ENCODE measurements around the gene ST3GAL3. TPM values are rescaled to one million over a fixed set of nuclear protein-coding genes. Genes with fewer than 3 reads are reported as not detected.

Gene ST3GAL3
- total RNA-seq, 1 donor from 2014 or later = 15.2 TPM

- H3K27ac Mint-ChIP-seq (ENCODE audit: unreplicated experiment) = no peak overlapping the region
- H3K4me3 Mint-ChIP-seq (ENCODE audit: unreplicated experiment) = no peak overlapping the region
- peaks cover 24% of the 10 kb centered on the region for H3K36me3 Mint-ChIP-seq (ENCODE audit: low read depth)
- peaks cover 11% of the 10 kb centered on the region for H3K4me1 Mint-ChIP-seq (ENCODE audit: low read depth)
- H3K9me3 Mint-ChIP-seq (ENCODE audit: low read depth) = peaks cover 11% of the 10 kb centered on the region
- no peaks in the 10 kb centered on the region for H3K27me3 Mint-ChIP-seq (ENCODE audit: low read depth)
- TF ChIP-seq CTCF (IDR thresholded peaks at IDR 0.05) = peak; percentile 18
- DNase-seq (ENCODE audit: low spot score) = no peak
Measured at GRCh38 chr1:43843684-43844083, 136.3 kb downstream of the ST3GAL3 start.

- Mint-ChIP-seq H3K36me3 (ENCODE audit: low read depth) (peaks cover 24% of the 10 kb centered on the region), H3K27me3 (ENCODE audit: low read depth) (no peaks in the 10 kb centered on the region), H3K27ac (ENCODE audit: unreplicated experiment) (no peak overlapping the region), H3K9me3 (ENCODE audit: low read depth) (peaks cover 11% of the 10 kb centered on the region), H3K4me1 (ENCODE audit: low read depth) (peaks cover 7% of the 10 kb centered on the region), H3K4me3 (ENCODE audit: unreplicated experiment) (no peak overlapping the region)
- DNase-seq (ENCODE audit: low spot score) = no peak
- no peak for TF ChIP-seq CTCF (IDR thresholded peaks at IDR 0.05)
Measured at GRCh38 chr1:43844114-43844513, 136.8 kb downstream of the ST3GAL3 start.

GRCh38 chr1:43847290-43847689 is 140.0 kb downstream of the ST3GAL3 start:
- Mint-ChIP-seq H3K4me1 (ENCODE audit: low read depth) (no peaks in the 10 kb centered on the region), H3K36me3 (ENCODE audit: low read depth) (peaks cover 23% of the 10 kb centered on the region), H3K27ac (ENCODE audit: unreplicated experiment) (no peak overlapping the region), H3K27me3 (ENCODE audit: low read depth) (no peaks in the 10 kb centered on the region), H3K9me3 (ENCODE audit: low read depth) (peaks cover 5% of the 10 kb centered on the region), H3K4me3 (ENCODE audit: unreplicated experiment) (no peak overlapping the region)
- no peak for DNase-seq (ENCODE audit: low spot score)
- TF ChIP-seq CTCF (IDR thresholded peaks at IDR 0.05) = no peak

DNA sequence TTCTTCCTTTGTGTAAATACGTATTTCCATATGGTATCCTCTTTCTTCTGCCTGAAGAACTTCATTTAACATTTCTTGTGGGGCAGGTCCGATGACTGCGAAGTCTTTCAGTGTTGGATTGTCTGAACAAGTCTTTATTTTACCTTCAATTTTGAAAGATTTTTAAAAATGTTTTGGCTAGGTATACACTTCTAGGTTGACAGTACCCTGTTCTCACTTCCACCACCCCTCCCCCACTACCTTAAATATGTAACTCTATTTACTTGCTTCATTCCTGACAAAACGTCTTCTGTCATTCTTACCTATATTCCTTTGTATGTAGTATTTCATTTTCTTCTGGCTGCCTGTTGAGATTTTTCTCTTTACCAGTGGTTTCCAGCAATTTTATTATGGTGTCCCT is 140.5 kb downstream of the ST3GAL3 start:
- H3K27ac Mint-ChIP-seq (ENCODE audit: unreplicated experiment) = no peak overlapping the region
- no peak overlapping the region for H3K4me3 Mint-ChIP-seq (ENCODE audit: unreplicated experiment)

GRCh38 chr1:43849670-43850069 is 142.3 kb downstream of the ST3GAL3 start:
- Mint-ChIP-seq H3K4me3 (ENCODE audit: unreplicated experiment) (no peak overlapping the region), H3K9me3 (ENCODE audit: low read depth) (peaks cover 4% of the 10 kb centered on the region), H3K4me1 (ENCODE audit: low read depth) (peaks cover 17% of the 10 kb centered on the region), H3K27me3 (ENCODE audit: low read depth) (no peaks in the 10 kb centered on the region), H3K27ac (ENCODE audit: unreplicated experiment) (no peak overlapping the region), H3K36me3 (ENCODE audit: low read depth) (peaks cover 13% of the 10 kb centered on the region)
- no peak for TF ChIP-seq CTCF (IDR thresholded peaks at IDR 0.05)
- DNase-seq (ENCODE audit: low spot score) = no peak

More for the DNA sequence above, 140.5 kb downstream of the ST3GAL3 start:
- no peaks in the 10 kb centered on the region for H3K27me3 Mint-ChIP-seq (ENCODE audit: low read depth)
- H3K9me3 Mint-ChIP-seq (ENCODE audit: low read depth) = peaks cover 3% of the 10 kb centered on the region
- peaks cover 19% of the 10 kb centered on the region for H3K36me3 Mint-ChIP-seq (ENCODE audit: low read depth)
- peaks cover under 1% of the 10 kb centered on the region for H3K4me1 Mint-ChIP-seq (ENCODE audit: low read depth)
- DNase-seq (ENCODE audit: low spot score) = no peak
- no peak for TF ChIP-seq CTCF (IDR thresholded peaks at IDR 0.05)
